Measurements from ENCODE around the gene SETDB1. TPM values are rescaled to one million over a fixed set of nuclear protein-coding genes. Genes with fewer than 3 reads are reported as not detected.
A peak's percentile ranks its signal among the peaks of the same experiment; 100 is the strongest.

SETDB1 gene
- total RNA-seq, 1 donor from 2014 or later: 15.7 TPM

DNA sequence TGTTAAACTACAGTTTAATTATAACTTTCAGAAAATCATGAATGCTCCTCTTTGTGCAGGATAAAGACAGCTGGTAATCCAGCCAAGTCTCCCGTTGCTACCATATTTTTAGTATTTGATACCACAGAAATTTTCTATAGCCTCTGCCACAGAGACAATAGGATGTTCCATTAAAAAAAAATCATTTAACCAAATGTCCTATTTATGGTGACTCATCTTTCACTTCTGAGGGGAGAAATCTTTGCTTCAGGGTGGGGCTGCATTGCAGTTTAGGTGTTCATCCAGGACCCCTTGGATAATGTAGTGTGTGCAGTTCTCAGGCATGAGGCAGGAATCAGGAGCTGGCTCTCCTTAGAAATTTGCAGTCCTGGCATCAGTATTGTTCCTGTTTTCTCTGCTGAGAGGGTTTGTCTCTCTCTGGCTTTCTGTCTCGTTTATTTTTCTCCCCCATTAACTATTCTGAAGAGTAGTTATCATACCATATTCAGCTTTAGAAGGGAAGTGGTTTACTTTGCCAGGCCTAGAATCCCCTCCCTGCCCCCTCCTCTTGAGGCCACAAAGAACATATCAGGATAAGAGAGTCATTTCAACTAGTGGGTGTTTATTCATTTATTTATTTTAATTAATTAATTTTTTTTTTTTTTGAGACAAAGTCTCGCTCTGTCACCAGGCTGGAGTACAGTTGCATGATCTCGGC, 85.1 kb downstream of the SETDB1 start:
- intact Hi-C loops (cut with DNase I): no loop called here
- no peak for ATAC-seq (ENCODE audit: poor library complexity)
- DNase-seq: no peak

- peak; percentile 60 for ATAC-seq (ENCODE audit: poor library complexity)
- intact Hi-C loops (cut with DNase I): no loop called here
- DNase-seq: no peak
These were observed 86.7 kb downstream of the SETDB1 start for GRCh38 chr1:151012684-151013471.

GRCh38 chr1:151013518-151013917, 87.4 kb downstream of the SETDB1 start:
- intact Hi-C loops (cut with DNase I): no loop called here
- ATAC-seq (ENCODE audit: poor library complexity) (peak; percentile 82), DNase-seq (no peak)

Other genes starting within 250 kb of the SETDB1 start
- gene GOLPH3L, start 229.2 kb upstream of the SETDB1 start, total RNA-seq: 15.2 TPM
- not detected for gene HORMAD1, start 205.5 kb upstream of the SETDB1 start, total RNA-seq
- 34.9 TPM for gene CTSS, start 160.6 kb upstream of the SETDB1 start, total RNA-seq
- 4.9 TPM for gene CTSK, start 118.1 kb upstream of the SETDB1 start, total RNA-seq
- 26.2 TPM for gene ARNT, start 49.8 kb upstream of the SETDB1 start, total RNA-seq
- not detected for gene CTXND2, start 39.2 kb upstream of the SETDB1 start, total RNA-seq
- 82.5 TPM for gene CERS2, start 48.5 kb downstream of the SETDB1 start, total RNA-seq
- not detected for gene ANXA9, start 55.9 kb downstream of the SETDB1 start, total RNA-seq
- gene MINDY1, start 80.5 kb downstream of the SETDB1 start, total RNA-seq: 41.6 TPM
- 41.3 TPM for gene PRUNE1, start 82.1 kb downstream of the SETDB1 start, total RNA-seq
- 0.43 TPM for gene BNIPL, start 110.2 kb downstream of the SETDB1 start, total RNA-seq
- gene C1orf56, start 121.4 kb downstream of the SETDB1 start, total RNA-seq: 7.3 TPM
- gene CDC42SE1, start 133.3 kb downstream of the SETDB1 start, total RNA-seq: 24.3 TPM
- 2.9 TPM for gene MLLT11, start 134.0 kb downstream of the SETDB1 start, total RNA-seq
- gene GABPB2, start 144.4 kb downstream of the SETDB1 start, total RNA-seq: 9.5 TPM
- 56.6 TPM for gene SEMA6C, start 220.3 kb downstream of the SETDB1 start, total RNA-seq
- 1.5 TPM for gene TNFAIP8L2, start 230.3 kb downstream of the SETDB1 start, total RNA-seq
- 10.7 TPM for gene LYSMD1, start 239.5 kb downstream of the SETDB1 start, total RNA-seq
- 17.5 TPM for gene SCNM1, start 239.8 kb downstream of the SETDB1 start, total RNA-seq
- gene TMOD4, start 249.6 kb downstream of the SETDB1 start, total RNA-seq: not detected